8988T (cell line): ENCODE measurements around the gene IL17RD.

Experiments
- DNase-seq: peaks from one replicate; pipeline ENCODE4 v3.0.0; 2011

IL17RD gene

GRCh38 chr3:57158813-57159738 is 6.1 kb downstream of the IL17RD start:
- DNase-seq, result no peak

GRCh38 chr3:57158325-57158724 is 6.8 kb downstream of the IL17RD start:
- DNase-seq, result no peak

GRCh38 chr3:57157545-57157944 is 7.6 kb downstream of the IL17RD start:
- DNase-seq, result no peak

GRCh38 chr3:57155310-57155643 is 9.9 kb downstream of the IL17RD start:
- DNase-seq, result no peak

- no peak for DNase-seq
Observed at GRCh38 chr3:57154470-57155309, 10.5 kb downstream of the IL17RD start.

GRCh38 chr3:57152151-57153143 is 12.7 kb downstream of the IL17RD start:
- DNase-seq, result no peak

GRCh38 chr3:57151749-57152148 is 13.4 kb downstream of the IL17RD start:
- DNase-seq, result no peak

DNA sequence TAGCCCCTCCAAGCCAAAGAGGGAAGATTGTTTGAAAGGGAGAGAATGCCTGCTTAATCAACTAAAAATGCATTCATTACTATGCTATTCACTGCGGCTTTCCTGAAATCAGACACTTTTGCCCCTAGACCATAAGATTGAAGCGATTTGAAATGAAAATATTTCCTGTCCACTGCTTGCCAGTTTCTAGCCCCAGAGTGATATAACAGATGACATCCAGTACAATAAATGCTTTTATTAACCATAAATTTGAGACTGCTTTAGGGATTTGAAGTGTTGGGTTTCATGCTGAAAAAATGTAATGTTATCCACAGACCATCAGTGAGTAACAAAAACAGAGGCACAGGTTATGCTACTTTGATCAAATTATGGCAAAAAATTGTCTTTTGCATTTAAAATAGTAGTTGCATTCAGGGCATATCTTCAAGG is 14.1 kb downstream of the IL17RD start:
- DNase-seq, result no peak

GRCh38 chr3:57150113-57150581 is 15.0 kb downstream of the IL17RD start:
- DNase-seq, result no peak

GRCh38 chr3:57147071-57147470 is 18.1 kb downstream of the IL17RD start:
- no peak for DNase-seq

GRCh38 chr3:57145852-57146251 is 19.3 kb downstream of the IL17RD start:
- DNase-seq, result no peak

- DNase-seq, result no peak
Observed at GRCh38 chr3:57144952-57145351, 20.2 kb downstream of the IL17RD start.

DNA sequence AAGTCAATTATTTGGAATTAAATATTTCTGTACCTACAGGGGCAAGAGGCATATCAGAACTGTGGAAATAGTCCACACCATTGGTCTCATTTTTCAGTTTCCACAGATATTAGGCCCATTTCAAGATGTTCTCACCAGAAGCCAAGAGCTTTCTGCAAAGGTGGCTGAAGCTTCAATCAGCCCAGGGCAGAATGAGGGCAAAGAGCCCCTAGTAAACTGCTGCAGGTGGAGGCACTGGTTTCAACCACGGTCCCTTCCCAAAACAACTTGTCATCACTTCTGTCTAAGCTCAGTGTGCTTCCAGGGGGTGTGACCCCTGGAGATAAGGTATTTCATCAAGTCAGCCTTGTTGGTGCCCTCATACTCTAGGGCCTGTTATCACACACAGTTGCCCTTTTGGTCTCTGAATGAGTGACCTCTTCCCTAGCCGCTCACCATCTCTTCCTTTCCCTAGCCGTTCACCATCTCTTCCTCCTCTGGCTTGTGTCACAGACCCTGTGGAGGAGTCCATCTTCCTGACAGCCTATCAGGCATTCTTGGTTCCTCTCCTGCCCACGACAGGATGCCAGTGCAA is 21.2 kb downstream of the IL17RD start:
- DNase-seq, result no peak

DNA sequence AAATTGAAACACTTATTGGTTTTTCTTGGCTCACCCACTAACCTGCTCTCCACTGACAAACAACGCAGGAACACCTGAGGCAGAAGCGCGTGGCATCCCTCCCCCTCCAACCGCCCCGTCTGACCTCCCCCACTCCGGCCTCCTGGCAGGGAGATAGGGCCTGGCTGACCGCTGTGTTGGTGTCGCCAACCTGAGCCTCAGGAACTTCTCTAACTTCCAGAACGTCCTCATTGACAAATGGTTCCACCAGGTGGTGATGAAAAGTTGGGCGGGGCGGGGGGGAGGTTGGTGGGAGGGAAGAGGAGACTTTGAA is 22.8 kb downstream of the IL17RD start:
- no peak for DNase-seq

- DNase-seq, result no peak
Observed at GRCh38 chr3:57141719-57142410, 23.3 kb downstream of the IL17RD start.

GRCh38 chr3:57140894-57141293 is 24.3 kb downstream of the IL17RD start:
- no peak for DNase-seq

GRCh38 chr3:57135964-57136719 is 29.0 kb downstream of the IL17RD start:
- DNase-seq, result no peak

DNA sequence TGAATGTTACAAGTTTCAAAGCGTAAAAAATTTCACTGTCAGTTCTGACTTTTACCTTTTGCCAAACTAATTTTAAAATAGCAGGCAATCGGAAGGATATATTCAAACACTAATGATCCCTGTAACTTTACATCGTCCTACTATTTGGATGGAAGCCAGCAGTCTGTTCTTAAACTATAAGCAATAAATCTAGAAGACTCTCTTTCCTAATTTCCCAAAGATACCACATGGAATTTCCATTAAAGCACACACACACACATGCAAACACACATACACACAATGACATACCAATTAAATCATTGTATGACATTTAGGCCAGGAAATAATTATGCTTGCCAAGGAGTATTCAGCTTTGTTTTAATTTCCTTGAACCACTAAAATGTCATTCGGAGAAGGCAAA is 32.0 kb downstream of the IL17RD start:
- no peak for DNase-seq

DNA sequence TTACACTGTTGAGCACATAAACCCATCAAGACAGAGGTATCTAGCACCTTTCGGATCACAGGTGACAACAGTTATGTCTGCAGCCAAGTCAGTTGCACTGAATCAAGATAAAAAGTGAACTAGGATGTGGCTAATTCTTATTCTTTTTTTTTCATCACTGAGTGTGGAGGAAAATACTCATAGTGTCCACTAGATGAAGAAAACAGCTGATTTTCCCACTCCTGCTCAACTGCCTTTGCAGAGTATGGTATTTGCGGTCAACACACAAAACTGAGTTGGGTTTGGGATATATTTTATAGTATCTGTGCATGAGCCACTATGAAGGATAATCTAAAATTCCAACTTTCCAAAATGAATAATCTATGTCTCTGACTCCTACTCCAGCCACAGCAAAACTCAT is 32.5 kb downstream of the IL17RD start:
- no peak for DNase-seq

- no peak for DNase-seq
Observed at GRCh38 chr3:57131210-57131588, 34.0 kb downstream of the IL17RD start.

- DNase-seq, result no peak
Observed at GRCh38 chr3:57130571-57131209, 34.5 kb downstream of the IL17RD start.
